ENCODE data around the gene MCRIP1. TPM values are rescaled to one million over a fixed set of nuclear protein-coding genes. Genes with fewer than 3 reads are reported as not detected.

The MCRIP1 gene
- total RNA-seq, 1 donor from 2014 or later = 69.2 TPM

GRCh38 chr17:81865358-81865732, 32.3 kb upstream of the MCRIP1 start:
- H3K27ac ChIP-seq = no peak overlapping the region
- H3K9me3 ChIP-seq = no peaks in the 10 kb centered on the region
- intact Hi-C loops (cut with DNase I) = no loop called here
- H3K36me3 ChIP-seq = peaks cover 71% of the 10 kb centered on the region
- H3K4me3 ChIP-seq = no peak overlapping the region
- ATAC-seq (no peak), DNase-seq (no peak)
- H3K27me3 ChIP-seq (ENCODE audit: low read depth) = no peaks in the 10 kb centered on the region
- TF ChIP-seq CTCF (IDR thresholded peaks at IDR 0.05) = no peak
- H3K4me1 ChIP-seq = peaks cover 76% of the 10 kb centered on the region

- ATAC-seq (no peak), DNase-seq (no peak)
- H3K27ac ChIP-seq = no peak overlapping the region
- peaks cover 69% of the 10 kb centered on the region for H3K4me1 ChIP-seq
- intact Hi-C loops (cut with DNase I) = no loop called here
- TF ChIP-seq CTCF (IDR thresholded peaks at IDR 0.05) = no peak
- H3K36me3 ChIP-seq = peaks cover 59% of the 10 kb centered on the region
- no peak overlapping the region for H3K4me3 ChIP-seq
- no peaks in the 10 kb centered on the region for H3K27me3 ChIP-seq (ENCODE audit: low read depth)
- H3K9me3 ChIP-seq = no peaks in the 10 kb centered on the region
These were observed 31.0 kb upstream of the MCRIP1 start for GRCh38 chr17:81863833-81864768.

GRCh38 chr17:81863123-81863675, 30.1 kb upstream of the MCRIP1 start:
- Histone ChIP-seq H3K4me1 (peaks cover 69% of the 10 kb centered on the region), H3K36me3 (peaks cover 59% of the 10 kb centered on the region), H3K27ac (no peak overlapping the region), H3K27me3 (ENCODE audit: low read depth) (no peaks in the 10 kb centered on the region), H3K4me3 (no peak overlapping the region), H3K9me3 (no peaks in the 10 kb centered on the region)
- DNase-seq (no peak), ATAC-seq (no peak)
- intact Hi-C loops (cut with DNase I) = no loop called here
- TF ChIP-seq CTCF (IDR thresholded peaks at IDR 0.05) = no peak

- TF ChIP-seq CTCF (IDR thresholded peaks at IDR 0.05) = no peak
- peak overlapping the region; percentile 79 for H3K4me3 ChIP-seq
- peak overlapping the region; percentile 97 for H3K27ac ChIP-seq
- intact Hi-C loops (cut with DNase I) = no loop called here
- ATAC-seq (peak; percentile 96 to 97), DNase-seq (peak; percentile 99)
- no peaks in the 10 kb centered on the region for H3K9me3 ChIP-seq
- H3K4me1 ChIP-seq = peaks cover 56% of the 10 kb centered on the region
- H3K27me3 ChIP-seq (ENCODE audit: low read depth) = no peaks in the 10 kb centered on the region
- H3K36me3 ChIP-seq = peaks cover 59% of the 10 kb centered on the region
These were observed 27.9 kb upstream of the MCRIP1 start for GRCh38 chr17:81860756-81861568.

GRCh38 chr17:81859906-81860755, 27.0 kb upstream of the MCRIP1 start, which contains the start of gene P4HB:
Gene P4HB (minus strand): TSS chr17:81860535. CDS start chr17:81860471, 64 bp downstream.
- Histone ChIP-seq H3K9me3 (no peaks in the 10 kb centered on the region), H3K27ac (peak within 1 kb of the TSS; percentile 97), H3K4me1 (peaks cover 51% of the 10 kb centered on the region), H3K4me3 (peak within 1 kb of the TSS; percentile 98), H3K36me3 (peaks cover 60% of the 10 kb centered on the region), H3K27me3 (ENCODE audit: low read depth) (no peaks in the 10 kb centered on the region)
- ATAC-seq = peak in 1 of 2 donors; percentile 0
- intact Hi-C loops (cut with DNase I) = no loop called here
- DNase-seq = no peak
- no peak for TF ChIP-seq CTCF (IDR thresholded peaks at IDR 0.05)
